ENCODE data around the gene SYCE3.
"Not testable (repeated sequence)": the region's sequence is repeated elsewhere in the genome, so short reads cannot be mapped to it uniquely, and the experiment has no call there.

SYCE3 gene

DNA sequence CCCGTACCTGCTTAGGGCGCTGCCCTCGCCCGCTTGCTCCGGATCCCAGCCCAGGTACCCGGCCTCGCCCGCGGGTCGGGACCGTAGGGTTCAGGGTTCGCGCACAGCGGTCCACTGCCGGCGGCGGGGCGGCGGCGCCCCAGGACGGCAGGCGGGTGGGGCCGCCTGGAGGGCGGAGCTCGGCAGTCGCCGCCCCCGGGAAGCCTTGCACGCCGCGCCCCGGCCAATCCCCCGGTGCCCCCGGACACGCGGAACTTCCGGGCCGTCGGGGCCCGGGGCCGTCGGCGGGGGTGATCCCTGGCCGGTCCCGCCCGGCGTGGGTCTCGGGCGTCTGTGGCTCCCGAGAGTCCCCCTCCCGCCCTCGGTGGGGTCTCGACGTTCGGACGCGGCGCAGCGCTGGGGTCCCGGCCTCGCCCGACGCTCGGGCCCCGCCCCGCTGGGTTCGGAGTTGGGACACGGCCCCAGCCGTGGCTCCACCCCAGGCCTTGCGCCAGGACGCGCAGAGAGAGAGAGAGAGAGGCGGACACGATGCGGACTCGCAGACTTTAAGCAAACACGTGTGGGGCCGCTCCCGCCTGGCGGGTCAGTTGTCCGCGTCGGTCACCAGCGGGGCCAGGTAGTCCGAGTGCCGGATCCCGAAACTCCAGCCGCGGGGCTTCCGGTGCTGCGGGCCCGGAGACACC is 32.7 kb downstream of the SYCE3 start, which contains the start of gene TYMP:
TSS of gene TYMP (minus strand) at position 116 of the 683 bp plus-strand sequence. CDS start 303 bp downstream, outside the sequence.
- no peak for DNase-seq

GRCh38 chr22:50529416-50529896 is 33.3 kb downstream of the SYCE3 start:
- no peak for DNase-seq

DNA sequence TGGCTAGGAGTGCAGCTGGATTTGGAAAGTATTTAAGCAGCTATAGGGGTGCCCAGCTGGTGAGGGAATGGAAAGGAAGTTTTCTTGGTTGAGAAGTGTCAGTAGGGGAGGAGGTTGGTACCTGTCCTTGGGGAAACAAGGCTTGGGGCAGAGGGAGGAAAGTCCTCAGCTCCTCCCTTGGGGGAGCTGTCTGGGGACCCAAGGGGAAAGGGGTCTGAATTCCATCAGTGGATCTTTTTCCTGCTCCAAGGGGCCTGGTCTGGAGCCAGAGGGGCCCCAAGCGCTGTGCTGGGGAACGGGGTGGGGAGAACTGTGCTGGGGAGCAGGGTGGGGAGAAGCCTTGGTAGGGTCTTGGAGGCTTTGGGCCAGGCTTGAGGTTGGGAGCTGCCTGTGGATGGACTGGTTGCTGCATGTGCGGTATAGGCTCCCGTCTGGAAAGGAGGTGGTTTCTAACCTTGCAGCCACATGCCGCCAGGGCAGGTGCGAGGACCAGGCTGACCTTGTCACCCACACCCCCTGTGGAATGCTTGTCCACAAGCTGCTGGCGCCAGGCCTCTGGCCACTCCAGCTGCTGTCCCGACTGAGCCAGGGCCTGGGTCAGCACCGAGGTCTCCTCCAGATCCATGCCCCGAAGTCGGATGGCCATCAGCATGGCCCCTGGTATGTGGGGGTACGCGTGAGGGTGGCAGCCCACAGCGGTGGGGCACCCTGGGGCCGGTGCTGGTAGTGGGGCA is 33.9 kb downstream of the SYCE3 start:
- no peak for DNase-seq

GRCh38 chr22:50527921-50528681 is 34.6 kb downstream of the SYCE3 start:
- DNase-seq = no peak

- DNase-seq = no peak
These were observed 35.6 kb downstream of the SYCE3 start for GRCh38 chr22:50526834-50527801.

DNA sequence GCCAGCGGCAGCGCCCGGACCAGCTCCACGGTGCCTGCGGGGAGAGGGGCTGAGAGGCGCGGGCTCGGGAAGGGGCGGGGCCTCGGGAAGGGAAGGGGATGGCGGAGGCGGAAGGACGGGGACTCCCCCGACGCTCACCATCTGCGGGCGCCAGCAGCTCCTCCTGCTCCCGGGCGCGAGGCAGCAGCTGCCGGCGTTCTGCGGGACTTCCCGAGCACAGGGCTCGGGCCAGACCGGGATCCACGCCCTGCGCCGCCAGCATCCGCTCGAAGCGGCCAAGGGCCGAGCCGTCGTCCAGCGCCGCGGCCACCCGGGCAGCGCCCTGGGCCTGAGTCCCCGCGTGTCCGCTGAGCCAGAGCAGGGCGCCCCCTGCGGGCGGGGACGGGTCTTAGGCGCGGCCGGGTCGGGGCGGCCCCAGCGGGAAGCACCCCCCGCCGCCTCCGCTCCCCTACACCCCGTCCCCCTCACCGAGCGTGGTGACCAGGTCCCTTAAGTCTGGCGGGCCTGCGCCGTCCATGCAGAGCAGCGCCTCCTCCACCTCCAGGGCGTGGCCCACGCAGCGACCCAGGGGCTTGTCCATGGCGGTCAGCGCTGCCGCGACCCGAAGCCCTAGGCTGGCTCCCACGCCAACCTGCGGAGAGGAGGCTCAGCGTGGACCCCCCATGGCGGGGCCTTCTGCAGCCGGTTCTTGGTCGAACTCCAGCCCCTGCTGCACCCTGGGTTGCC is 36.4 kb downstream of the SYCE3 start:
- DNase-seq = peak; percentile 26

DNA sequence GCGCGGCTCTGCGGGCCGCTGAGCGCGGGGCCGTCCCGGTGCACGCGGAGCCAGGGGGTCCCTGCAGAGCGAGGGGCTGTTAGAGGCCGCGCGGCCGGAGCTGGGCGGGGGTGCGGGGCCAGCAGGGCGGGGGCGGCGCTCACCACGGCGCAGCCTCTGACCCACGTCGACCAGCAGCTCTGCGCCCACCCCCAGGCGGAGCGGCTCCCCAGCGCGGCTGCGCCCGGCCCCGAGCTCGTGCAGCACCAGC is 36.9 kb downstream of the SYCE3 start:
- no peak for DNase-seq

DNA sequence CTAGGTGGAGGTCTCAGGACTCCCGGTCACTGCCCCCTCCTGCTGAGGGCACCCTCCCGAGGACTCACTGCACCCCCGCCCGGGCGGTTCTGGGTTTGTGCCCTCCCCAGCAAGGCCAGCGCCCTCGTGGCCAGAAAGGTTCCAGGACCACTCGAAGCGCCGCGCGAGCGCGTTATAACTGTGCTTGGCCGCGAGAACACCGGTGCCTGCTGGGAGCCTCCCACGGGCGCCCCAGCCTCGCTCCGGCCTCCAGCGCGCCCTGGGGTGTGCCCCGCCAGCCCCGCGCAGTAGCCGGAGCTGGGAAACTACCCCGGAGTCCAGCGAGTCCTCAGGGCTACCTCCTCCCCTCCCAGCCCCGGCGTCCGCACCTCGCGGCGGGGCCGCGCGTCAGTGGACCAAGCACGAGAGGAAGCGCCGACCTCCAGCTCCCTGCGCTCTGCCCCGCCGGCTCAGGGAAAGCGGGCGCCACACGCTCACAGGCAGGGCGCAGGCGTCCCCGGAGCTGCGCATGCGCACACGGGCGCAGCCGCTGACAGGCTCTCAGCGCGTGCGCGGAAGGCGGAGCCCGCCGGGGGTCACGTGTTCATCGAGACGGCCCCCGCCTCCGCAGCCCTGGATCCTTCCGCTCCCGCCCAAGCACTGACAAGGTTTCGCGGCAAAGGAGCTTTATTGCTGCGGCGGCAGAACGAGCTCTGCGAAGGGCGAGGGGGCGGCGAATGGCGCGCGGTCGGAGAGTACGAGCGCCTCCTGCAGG is 37.4 kb downstream of the SYCE3 start, which contains the start of gene SCO2:
TSS of gene SCO2 (minus strand) at position 495 of the 754 bp plus-strand sequence. CDS start 1,187 bp downstream, outside the sequence.
- peak; percentile 73 for DNase-seq

GRCh38 chr22:50524676-50525103 is 38.0 kb downstream of the SYCE3 start:
- DNase-seq = no peak

GRCh38 chr22:50523806-50524675 is 38.7 kb downstream of the SYCE3 start:
- DNase-seq = no peak

DNA sequence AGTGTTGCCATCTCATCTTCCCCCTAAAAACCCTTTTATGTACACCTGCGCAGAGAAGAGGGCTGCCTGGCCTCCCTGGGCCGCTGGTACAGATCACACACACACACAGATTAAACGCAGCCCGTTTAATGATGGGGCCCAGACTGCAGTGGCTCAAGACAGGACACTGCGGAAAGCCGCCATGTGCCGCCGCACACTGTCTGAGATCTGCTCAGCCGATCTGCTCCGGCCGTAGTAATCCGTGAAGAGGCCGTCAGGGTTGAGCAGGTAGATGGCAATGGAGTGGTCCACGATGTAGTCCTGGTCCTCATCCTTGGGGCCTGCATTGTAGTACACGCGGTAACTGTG is 39.3 kb downstream of the SYCE3 start:
- no peak for DNase-seq

GRCh38 chr22:50522806-50523438 is 39.8 kb downstream of the SYCE3 start:
- no peak for DNase-seq

DNA sequence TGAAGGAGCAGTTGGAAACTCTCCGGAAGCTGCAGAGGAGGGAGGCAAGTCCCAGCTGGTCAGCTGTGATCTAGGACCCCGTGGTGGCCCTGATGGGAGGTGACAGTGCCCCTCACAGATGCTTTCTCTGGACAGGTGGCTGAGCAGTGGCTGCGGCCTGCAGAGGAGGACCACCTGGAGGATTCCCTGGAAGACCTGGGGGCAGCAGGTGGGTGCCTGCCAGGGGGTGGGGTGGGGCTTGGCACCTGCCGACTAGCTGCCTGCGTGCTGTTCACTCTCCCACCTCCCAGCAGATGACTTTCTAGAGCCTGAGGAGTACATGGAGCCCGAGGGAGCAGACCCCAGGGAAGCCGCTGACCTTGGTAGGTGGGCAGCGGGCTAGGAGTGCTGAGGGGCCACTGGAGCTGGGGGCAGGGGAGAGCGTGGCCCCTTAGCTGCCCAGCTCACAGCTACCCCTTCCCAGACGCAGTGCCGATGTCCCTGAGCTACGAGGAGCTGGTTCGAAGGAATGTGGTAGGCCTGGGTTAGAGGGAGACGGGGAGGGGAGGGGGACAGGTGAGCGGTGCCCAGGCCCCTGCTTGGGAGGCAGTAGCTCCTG is 40.4 kb downstream of the SYCE3 start:
- DNase-seq = no peak

- no peak for DNase-seq
These were observed 41.0 kb downstream of the SYCE3 start for GRCh38 chr22:50521710-50522109.

GRCh38 chr22:50520826-50521453 is 41.8 kb downstream of the SYCE3 start:
- no peak for DNase-seq

DNA sequence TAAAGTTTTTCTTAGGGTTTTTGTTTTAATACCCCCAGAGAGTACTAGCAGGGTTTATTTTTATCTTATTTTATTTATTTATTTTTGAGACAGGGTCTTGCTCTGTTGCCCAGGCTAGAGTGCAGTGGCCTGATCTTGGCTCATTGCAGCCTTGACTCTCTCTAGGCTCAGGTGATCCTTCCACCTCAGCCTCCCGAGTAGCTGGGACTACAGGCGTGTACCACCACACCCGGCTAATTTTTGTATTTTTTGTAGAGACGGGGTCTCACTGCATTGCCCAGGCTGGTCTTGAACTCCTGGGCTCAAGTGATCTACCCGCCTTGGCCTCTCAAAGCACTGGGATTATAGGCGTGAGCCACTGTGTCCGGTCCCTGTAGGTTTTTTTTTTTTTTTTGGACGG is 42.5 kb downstream of the SYCE3 start:
- DNase-seq = not testable (repeated sequence)

GRCh38 chr22:50519151-50519550 is 43.6 kb downstream of the SYCE3 start:
- no peak for DNase-seq

GRCh38 chr22:50518606-50519005 is 44.1 kb downstream of the SYCE3 start:
- no peak for DNase-seq
